ENCODE data around the gene CHST11.

- TF ChIP-seq CTCF (conservative IDR thresholded peaks at IDR 0.05 in 1 of 2, IDR thresholded peaks at IDR 0.05 in 1 of 2; ENCODE audit: extremely low read depth in 1 of 2, insufficient read depth in 1 of 2, low read depth in 1 of 2, low read length in 2 of 2) (no peak), EZH2 (IDR thresholded peaks at IDR 0.05; ENCODE audit: borderline replicate concordance, low read length) (no peak)
These were observed 3.4 kb downstream of the CHST11 start for GRCh38 chr12:104460041-104460719.
